HFFc6 (cell line): ENCODE measurements around the gene OPRL1. TPM values are rescaled to one million over a fixed set of nuclear protein-coding genes. Genes with fewer than 3 reads are reported as not detected.

ENCODE experiments used
- DNase-seq: peaks from one replicate; pipeline ENCODE4 v3.0.0-alpha.2; 2018
- H3K27ac Mint-ChIP-seq: 2 replicates; pipeline ENCODE4 v1.8.0; 2020; ENCODE audit warnings: mild to moderate bottlenecking, mixed read lengths
- H3K27me3 Mint-ChIP-seq: 2 replicates; pipeline ENCODE4 v1.8.0; 2021; ENCODE audit warnings: mild to moderate bottlenecking, moderate library complexity, mixed read lengths; ENCODE audit not compliant: insufficient read depth
- H3K36me3 Mint-ChIP-seq: 2 replicates; pipeline ENCODE4 v1.8.0; 2021; ENCODE audit warnings: low read depth, mixed read lengths
- H3K4me1 Mint-ChIP-seq: 2 replicates; pipeline ENCODE4 v1.8.0; 2020; ENCODE audit warnings: low read depth, mixed read lengths
- H3K4me3 Mint-ChIP-seq: 2 replicates; pipeline ENCODE4 v1.8.0; 2020; ENCODE audit warnings: mild to moderate bottlenecking, moderate library complexity, mixed read lengths
- H3K9me3 Mint-ChIP-seq: 2 replicates; pipeline ENCODE4 v1.8.0; 2020; ENCODE audit warnings: mild to moderate bottlenecking, mixed read lengths
- CTCF ChIP-seq: fragments of 200-600 bp; sonication (generic); IDR thresholded peaks from 2 replicates; pipeline ENCODE4 v1.5.0; 2021; ENCODE audit warnings: antibody characterized with exemption, mild to moderate bottlenecking
- total RNA-seq, 6 experiments: library from RNA; stranded (reverse); fragmentation: NEBNext Ultra II Directional; extraction: Animal tissue kit (Norgen Biotek cat#: 25700); gene quantifications; 2 replicates in 1 of 6; 3 replicates in 5 of 6; pipeline ENCODE4 v1.2.3, GENCODE V29; 2021

OPRL1 gene
- total RNA-seq, 6 experiments from 2014 or later: 0.27 to 1.00 (median 0.41) TPM

- Mint-ChIP-seq H3K36me3 (no peaks in the 10 kb centered on the region), H3K4me1 (no peaks in the 10 kb centered on the region), H3K4me3 (no peak overlapping the region), H3K27me3 (peaks cover 26% of the 10 kb centered on the region), H3K27ac (no peak overlapping the region), H3K9me3 (no peaks in the 10 kb centered on the region)
- no peak for DNase-seq
- no peak for TF ChIP-seq CTCF
Measured at GRCh38 chr20:64113444-64113775, 33.5 kb downstream of the OPRL1 start.

DNA sequence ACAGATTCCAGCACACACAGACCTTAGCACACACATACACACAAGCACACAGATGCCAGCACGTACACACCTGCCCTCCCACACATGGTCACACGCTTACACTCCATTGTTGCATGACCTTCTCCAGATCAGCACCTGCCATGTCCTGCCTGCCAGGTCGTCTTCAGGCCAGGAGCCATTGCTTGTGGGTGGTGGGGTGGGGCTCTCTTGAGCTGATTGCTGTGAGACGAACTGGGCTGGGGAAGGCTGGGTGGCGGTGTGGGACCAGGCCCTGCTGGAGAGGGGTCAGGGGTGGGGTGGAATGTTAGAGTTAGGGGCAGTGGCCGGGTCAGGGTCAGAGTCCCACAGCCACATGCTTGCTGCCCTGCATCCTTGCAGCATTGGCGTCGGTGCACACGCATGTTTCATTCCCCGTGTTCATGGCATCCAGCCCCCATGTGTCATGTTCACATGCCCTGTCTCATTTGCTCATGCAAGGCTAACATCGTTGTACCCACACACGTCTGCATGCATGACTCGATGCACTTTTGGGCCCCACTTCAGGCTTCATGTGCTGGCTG is 34.0 kb downstream of the OPRL1 start:
- H3K4me3 Mint-ChIP-seq: no peak overlapping the region
- H3K9me3 Mint-ChIP-seq: no peaks in the 10 kb centered on the region
- no peak overlapping the region for H3K27ac Mint-ChIP-seq
- TF ChIP-seq CTCF: no peak
- H3K36me3 Mint-ChIP-seq: no peaks in the 10 kb centered on the region
- peaks cover 24% of the 10 kb centered on the region for H3K27me3 Mint-ChIP-seq
- DNase-seq: no peak
- H3K4me1 Mint-ChIP-seq: no peaks in the 10 kb centered on the region

- no peak for TF ChIP-seq CTCF
- no peak overlapping the region for H3K4me3 Mint-ChIP-seq
- peaks cover 21% of the 10 kb centered on the region for H3K27me3 Mint-ChIP-seq
- no peaks in the 10 kb centered on the region for H3K36me3 Mint-ChIP-seq
- no peak overlapping the region for H3K27ac Mint-ChIP-seq
- H3K9me3 Mint-ChIP-seq: no peaks in the 10 kb centered on the region
- no peak for DNase-seq
- no peaks in the 10 kb centered on the region for H3K4me1 Mint-ChIP-seq
Measured at GRCh38 chr20:64114356-64114971, 34.6 kb downstream of the OPRL1 start.

- H3K27ac Mint-ChIP-seq: no peak overlapping the region
- H3K4me1 Mint-ChIP-seq: 0 out of 2 replicates have a peak, but pooled peaks cover 5% of the 10 kb centered on the region
- no peaks in the 10 kb centered on the region for H3K9me3 Mint-ChIP-seq
- TF ChIP-seq CTCF: no peak
- no peak for DNase-seq
- peaks cover 21% of the 10 kb centered on the region for H3K27me3 Mint-ChIP-seq
- no peak overlapping the region for H3K4me3 Mint-ChIP-seq
- no peaks in the 10 kb centered on the region for H3K36me3 Mint-ChIP-seq
Measured at GRCh38 chr20:64115171-64115911, 35.5 kb downstream of the OPRL1 start.

GRCh38 chr20:64116016-64116415 is 36.1 kb downstream of the OPRL1 start:
- Mint-ChIP-seq H3K4me3 (no peak overlapping the region), H3K9me3 (no peaks in the 10 kb centered on the region), H3K4me1 (0 out of 2 replicates have a peak, but pooled peaks cover 5% of the 10 kb centered on the region), H3K36me3 (no peaks in the 10 kb centered on the region), H3K27ac (no peak overlapping the region), H3K27me3 (peaks cover 18% of the 10 kb centered on the region)
- no peak for DNase-seq
- TF ChIP-seq CTCF: no peak
